NCI-H187 treated with DMSO at 0.1 percent for 48 hours (cell line): Measurements from ENCODE around the gene RNF214.

Experiments used
- DNase-seq: peaks from one replicate; lab custom pipeline; 2025; lab: John Stamatoyannopoulos, UW

Gene RNF214

GRCh38 chr11:117214404-117215110 is 17.9 kb upstream of the RNF214 start:
- no peak for DNase-seq

- no peak for DNase-seq
Measured at GRCh38 chr11:117217141-117218084, 15.1 kb upstream of the RNF214 start.

- no peak for DNase-seq
Measured at GRCh38 chr11:117218133-117218915, 14.1 kb upstream of the RNF214 start.

GRCh38 chr11:117219001-117219400 is 13.5 kb upstream of the RNF214 start:
- no peak for DNase-seq

GRCh38 chr11:117219455-117219854 is 13.0 kb upstream of the RNF214 start:
- no peak for DNase-seq

GRCh38 chr11:117219995-117220394 is 12.5 kb upstream of the RNF214 start:
- no peak for DNase-seq

GRCh38 chr11:117220568-117220967 is 11.9 kb upstream of the RNF214 start:
- DNase-seq: no peak

GRCh38 chr11:117220999-117221774 is 11.3 kb upstream of the RNF214 start:
- DNase-seq: no peak

- DNase-seq: peak; percentile 44
Measured at GRCh38 chr11:117221775-117222517, 10.5 kb upstream of the RNF214 start.

GRCh38 chr11:117222991-117223740 is 9.3 kb upstream of the RNF214 start:
- no peak for DNase-seq

- no peak for DNase-seq
Measured at GRCh38 chr11:117223741-117224689, 8.5 kb upstream of the RNF214 start.

- no peak for DNase-seq
Measured at GRCh38 chr11:117225553-117226170, 6.8 kb upstream of the RNF214 start.

- DNase-seq: peak; percentile 76
Measured at GRCh38 chr11:117226388-117227385, 5.8 kb upstream of the RNF214 start.

GRCh38 chr11:117228091-117228490 is 4.4 kb upstream of the RNF214 start:
- no peak for DNase-seq

- no peak for DNase-seq
Measured at GRCh38 chr11:117229411-117229810, 3.1 kb upstream of the RNF214 start.

GRCh38 chr11:117229931-117230285 is 2.6 kb upstream of the RNF214 start:
- no peak for DNase-seq

- no peak for DNase-seq
Measured at GRCh38 chr11:117230286-117230961, 2.0 kb upstream of the RNF214 start.
